ENCODE measurements around the gene TP53I13.

Gene TP53I13

DNA sequence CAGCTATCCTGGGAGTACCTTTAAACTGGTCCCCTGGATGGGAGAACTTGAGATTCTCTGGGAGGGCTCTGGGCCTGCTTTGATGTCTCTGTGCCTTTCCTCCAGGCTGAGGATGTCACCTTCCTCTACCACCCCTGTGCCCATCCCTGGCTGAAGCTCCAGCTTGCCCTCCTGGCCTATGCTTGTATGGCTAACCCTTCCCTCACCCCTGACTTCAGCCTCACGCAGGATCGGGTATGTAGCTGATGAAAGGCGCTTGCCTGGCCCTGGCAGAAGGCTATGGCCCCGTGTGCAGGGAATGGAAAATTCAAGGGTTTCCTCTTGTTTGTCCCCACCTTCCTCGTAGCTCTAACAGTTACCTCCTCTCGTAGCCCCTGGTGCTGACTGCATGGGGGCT lies 3.0 kb downstream of the TP53I13 start:
- Mint-ChIP-seq H3K4me1 (peaks cover 26% of the 10 kb centered on the region), H3K27ac (ENCODE audit: low read depth) (no peak overlapping the region), H3K36me3 (ENCODE audit: insufficient read depth) (peaks cover 20% of the 10 kb centered on the region), H3K27me3 (no peaks in the 10 kb centered on the region), H3K9me3 (no peaks in the 10 kb centered on the region), H3K4me3 (no peak overlapping the region)
- no peak for DNase-seq (ENCODE audit: low spot score in 2 of 2)
- no peak for ATAC-seq (replicated peaks; ENCODE audit: extremely low read depth, poor library complexity, severe bottlenecking)

DNA sequence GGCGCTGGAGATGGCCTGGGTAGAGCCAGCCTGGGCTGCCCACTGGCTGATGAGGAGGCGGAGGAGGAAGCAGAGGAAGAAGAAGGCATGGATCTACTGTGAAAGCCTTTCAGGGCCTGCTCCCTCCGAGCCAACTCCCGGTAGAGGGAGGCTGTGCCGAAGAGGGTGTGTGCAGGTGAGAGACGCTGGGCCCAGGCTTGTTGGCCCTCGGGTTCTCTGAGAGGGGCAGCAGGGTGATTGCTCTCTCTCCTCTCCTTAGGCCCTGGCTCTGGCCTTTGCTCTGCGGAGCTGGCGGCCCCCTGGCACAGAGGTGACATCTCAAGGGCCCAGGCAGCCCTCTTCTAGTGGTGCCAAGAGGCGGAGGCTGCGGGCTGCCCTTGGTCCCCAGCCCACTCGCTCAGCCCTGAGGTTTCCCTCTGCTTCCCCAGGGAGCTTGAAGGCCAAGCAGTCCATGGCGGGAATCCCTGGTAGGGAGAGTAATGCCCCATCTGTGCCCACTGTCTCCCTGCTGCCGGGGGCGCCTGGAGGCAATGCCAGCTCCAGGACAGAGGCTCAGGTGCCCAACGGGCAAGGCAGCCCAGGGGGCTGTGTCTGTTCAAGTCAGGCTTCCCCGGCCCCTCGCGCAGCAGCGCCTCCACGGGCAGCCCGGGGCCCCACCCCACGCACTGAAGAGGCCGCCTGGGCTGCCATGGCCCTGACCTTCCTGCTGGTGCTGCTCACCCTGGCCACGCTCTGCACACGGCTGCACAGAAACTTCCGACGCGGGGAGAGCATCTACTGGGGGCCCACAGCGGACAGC lies 3.6 kb downstream of the TP53I13 start:
- Mint-ChIP-seq H3K9me3 (no peaks in the 10 kb centered on the region), H3K4me1 (peaks cover 26% of the 10 kb centered on the region), H3K4me3 (no peak overlapping the region), H3K27me3 (no peaks in the 10 kb centered on the region), H3K27ac (ENCODE audit: low read depth) (no peak overlapping the region), H3K36me3 (ENCODE audit: insufficient read depth) (peaks cover 20% of the 10 kb centered on the region)
- DNase-seq (ENCODE audit: low spot score in 2 of 2) (no peak), ATAC-seq (replicated peaks; ENCODE audit: extremely low read depth, poor library complexity, severe bottlenecking) (no peak)

GRCh38 chr17:29572691-29573557 lies 4.4 kb downstream of the TP53I13 start:
- H3K27me3 Mint-ChIP-seq, result no peaks in the 10 kb centered on the region
- H3K36me3 Mint-ChIP-seq (ENCODE audit: insufficient read depth), result peaks cover 18% of the 10 kb centered on the region
- ATAC-seq (replicated peaks; ENCODE audit: extremely low read depth, poor library complexity, severe bottlenecking) (no peak), DNase-seq (ENCODE audit: low spot score in 2 of 2) (peak in 1 of 2 donors; percentile 45)
- H3K4me3 Mint-ChIP-seq, result no peak overlapping the region
- H3K4me1 Mint-ChIP-seq, result peaks cover 26% of the 10 kb centered on the region
- H3K9me3 Mint-ChIP-seq, result no peaks in the 10 kb centered on the region
- no peak overlapping the region for H3K27ac Mint-ChIP-seq (ENCODE audit: low read depth)

- no peak for DNase-seq (ENCODE audit: low spot score in 2 of 2)
- Mint-ChIP-seq H3K4me1 (peaks cover 22% of the 10 kb centered on the region), H3K36me3 (ENCODE audit: insufficient read depth) (peaks cover 14% of the 10 kb centered on the region), H3K27me3 (no peaks in the 10 kb centered on the region), H3K4me3 (no peak overlapping the region), H3K9me3 (no peaks in the 10 kb centered on the region), H3K27ac (ENCODE audit: low read depth) (peak overlapping the region; percentile 53)
- no peak for ATAC-seq (replicated peaks; ENCODE audit: extremely low read depth, poor library complexity, severe bottlenecking)
These were observed 5.0 kb downstream of the TP53I13 start for GRCh38 chr17:29573558-29573869.

- H3K27ac Mint-ChIP-seq (ENCODE audit: low read depth), result peak overlapping the region; percentile 53
- DNase-seq (ENCODE audit: low spot score in 2 of 2) (no peak), ATAC-seq (replicated peaks; ENCODE audit: extremely low read depth, poor library complexity, severe bottlenecking) (no peak)
- H3K36me3 Mint-ChIP-seq (ENCODE audit: insufficient read depth), result peaks cover 15% of the 10 kb centered on the region
- no peaks in the 10 kb centered on the region for H3K9me3 Mint-ChIP-seq
- peaks cover 19% of the 10 kb centered on the region for H3K4me1 Mint-ChIP-seq
- H3K4me3 Mint-ChIP-seq, result no peak overlapping the region
- no peaks in the 10 kb centered on the region for H3K27me3 Mint-ChIP-seq
These were observed 5.6 kb downstream of the TP53I13 start for GRCh38 chr17:29573871-29574731.

DNA sequence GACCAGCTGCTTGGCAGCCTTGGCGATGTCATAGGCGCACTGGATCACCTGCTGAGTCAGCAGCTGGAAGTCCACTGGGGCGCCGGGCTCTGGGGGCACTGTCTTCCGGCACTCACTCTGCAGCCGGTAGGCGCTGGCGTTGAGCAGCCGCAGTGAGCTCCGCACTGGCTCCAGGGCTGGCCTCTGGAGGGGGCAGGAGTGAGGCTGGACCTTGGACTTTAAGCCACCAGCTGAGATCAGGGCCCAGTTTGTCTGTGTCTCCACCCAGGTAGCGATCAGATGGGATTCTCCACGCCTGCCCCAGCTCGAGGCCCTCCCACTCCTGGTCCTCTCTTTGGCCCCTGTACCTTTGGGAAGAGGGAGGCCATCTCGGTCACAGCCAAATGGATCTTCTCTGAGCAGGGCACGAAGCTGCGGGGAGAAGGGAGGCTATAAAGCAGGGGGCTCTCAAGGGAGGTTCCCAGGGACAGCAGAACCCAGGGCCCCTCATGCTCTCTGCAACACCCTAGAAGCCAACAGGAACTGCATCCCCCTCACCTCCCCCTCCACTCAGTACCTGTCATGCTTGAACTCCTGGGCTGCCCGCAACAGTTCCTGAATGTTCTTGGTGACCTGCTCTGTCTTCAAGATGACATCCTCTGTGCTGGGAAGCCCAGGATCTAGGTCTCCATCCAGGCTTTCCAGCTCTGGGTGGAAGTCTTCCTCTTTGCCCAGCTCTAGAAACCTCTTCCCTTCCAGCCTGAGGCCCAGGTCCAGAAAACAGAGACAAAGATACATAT lies 6.4 kb downstream of the TP53I13 start:
- peaks cover 13% of the 10 kb centered on the region for H3K36me3 Mint-ChIP-seq (ENCODE audit: insufficient read depth)

DNA sequence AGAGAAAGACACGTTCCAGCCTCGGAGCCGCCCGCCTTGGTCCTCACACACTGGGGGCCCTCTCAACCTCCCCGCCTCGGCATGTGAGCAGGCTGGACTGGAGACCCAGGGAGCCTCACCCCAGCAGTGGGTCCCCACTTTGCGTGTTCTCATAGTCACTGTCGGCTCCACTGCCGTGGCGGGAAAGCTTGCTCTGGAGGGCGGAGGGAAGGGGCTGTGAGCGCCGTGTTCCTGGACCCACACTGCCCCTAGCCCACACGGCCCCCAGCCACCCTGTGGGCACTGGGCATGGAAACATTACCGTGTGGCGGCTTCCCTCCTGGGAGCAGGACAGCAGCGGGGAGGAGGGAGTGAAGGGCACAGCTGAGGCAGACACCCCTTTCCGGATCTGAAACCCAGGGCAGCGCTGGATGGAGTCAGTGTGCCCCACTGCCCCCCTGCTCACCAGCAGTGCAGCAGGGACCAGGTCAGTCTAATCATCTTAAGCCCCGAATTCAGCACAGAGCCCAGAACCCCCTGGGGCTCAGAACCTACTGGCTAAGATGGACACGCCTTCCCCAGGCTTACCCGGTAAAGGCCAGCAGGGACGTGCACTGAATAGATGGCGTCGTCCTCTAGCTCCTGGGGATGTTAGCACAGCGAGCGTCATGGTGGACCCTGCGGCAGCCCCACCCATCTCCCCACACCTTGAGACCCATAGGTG lies 7.2 kb downstream of the TP53I13 start:
- Mint-ChIP-seq H3K4me1 (peaks cover 20% of the 10 kb centered on the region), H3K27me3 (no peaks in the 10 kb centered on the region), H3K9me3 (no peaks in the 10 kb centered on the region), H3K4me3 (no peak overlapping the region), H3K27ac (ENCODE audit: low read depth) (no peak overlapping the region), H3K36me3 (ENCODE audit: insufficient read depth) (peaks cover 16% of the 10 kb centered on the region)
- ATAC-seq (replicated peaks; ENCODE audit: extremely low read depth, poor library complexity, severe bottlenecking) (no peak), DNase-seq (ENCODE audit: low spot score in 2 of 2) (no peak)

More for the DNA sequence above, 6.4 kb downstream of the TP53I13 start:
- ATAC-seq (replicated peaks; ENCODE audit: extremely low read depth, poor library complexity, severe bottlenecking), result no peak
- Mint-ChIP-seq H3K4me1 (peaks cover 16% of the 10 kb centered on the region), H3K9me3 (no peaks in the 10 kb centered on the region), H3K27me3 (no peaks in the 10 kb centered on the region), H3K4me3 (no peak overlapping the region), H3K27ac (ENCODE audit: low read depth) (no peak overlapping the region)
- no peak for DNase-seq (ENCODE audit: low spot score in 2 of 2)

DNA sequence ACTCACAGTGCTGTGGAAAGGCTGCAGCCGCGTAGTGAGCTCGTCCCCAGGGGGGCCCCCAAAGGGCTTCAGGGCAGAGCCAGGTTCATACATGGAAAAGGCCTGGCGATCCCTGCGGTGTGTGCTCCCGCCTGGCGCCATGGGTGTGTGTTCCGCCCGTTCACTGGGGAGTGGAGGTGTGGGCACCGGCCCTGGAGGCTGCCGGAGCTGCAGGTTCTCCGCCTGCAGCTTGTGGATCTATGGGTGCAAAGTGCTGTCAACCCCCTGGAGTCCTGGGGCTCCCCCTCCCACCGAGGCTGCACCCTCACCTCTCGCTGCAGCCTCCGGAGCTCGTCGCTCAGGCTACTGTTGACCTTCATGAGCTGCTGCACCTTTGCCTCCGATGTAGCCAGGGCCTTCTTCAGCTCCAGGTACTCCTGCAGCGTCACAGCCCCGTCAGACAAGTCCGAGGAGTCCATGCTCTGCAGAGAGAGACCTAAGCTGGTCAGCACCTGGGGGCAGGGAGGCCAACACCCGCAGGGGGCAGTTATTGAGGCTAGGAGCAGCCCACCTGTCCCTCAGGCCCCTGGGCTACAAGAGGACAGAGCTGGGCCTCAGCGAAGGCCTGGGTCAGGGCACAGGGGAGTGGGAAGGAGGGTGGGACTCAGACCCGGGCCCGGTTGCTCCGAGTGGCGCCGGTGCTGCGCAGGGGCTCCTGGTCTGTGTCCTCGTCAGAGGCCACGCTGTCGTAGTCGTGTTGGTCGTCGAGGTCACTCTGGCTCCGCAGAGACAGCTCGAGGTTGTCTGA lies 7.9 kb downstream of the TP53I13 start:
- no peak for DNase-seq (ENCODE audit: low spot score in 2 of 2)
- no peak for ATAC-seq (replicated peaks; ENCODE audit: extremely low read depth, poor library complexity, severe bottlenecking)
- H3K9me3 Mint-ChIP-seq, result no peaks in the 10 kb centered on the region
- H3K4me1 Mint-ChIP-seq, result peaks cover 15% of the 10 kb centered on the region
- no peaks in the 10 kb centered on the region for H3K27me3 Mint-ChIP-seq
- H3K4me3 Mint-ChIP-seq, result no peak overlapping the region
- peaks cover 16% of the 10 kb centered on the region for H3K36me3 Mint-ChIP-seq (ENCODE audit: insufficient read depth)
- H3K27ac Mint-ChIP-seq (ENCODE audit: low read depth), result no peak overlapping the region

DNA sequence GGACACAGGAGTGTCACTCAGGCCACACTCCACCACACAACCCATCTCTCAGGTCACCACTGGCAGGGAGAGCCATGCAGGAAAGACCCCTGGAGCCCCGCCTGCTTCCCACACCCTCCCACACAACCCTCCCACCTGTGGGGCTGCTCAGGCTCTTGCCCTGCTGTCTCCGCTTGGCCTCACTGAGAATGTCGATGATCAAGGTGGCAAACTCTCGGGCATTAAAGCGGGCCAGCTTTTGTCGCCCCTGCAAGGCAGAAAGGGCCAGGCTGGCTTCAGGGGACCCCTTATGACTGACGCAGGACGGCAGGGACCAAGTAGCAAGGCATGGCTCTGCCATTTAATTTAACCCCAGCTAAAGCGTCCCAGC lies 8.5 kb downstream of the TP53I13 start:
- Mint-ChIP-seq H3K4me3 (no peak overlapping the region), H3K9me3 (no peaks in the 10 kb centered on the region), H3K4me1 (peaks cover 15% of the 10 kb centered on the region), H3K27me3 (no peaks in the 10 kb centered on the region), H3K36me3 (ENCODE audit: insufficient read depth) (peaks cover 14% of the 10 kb centered on the region), H3K27ac (ENCODE audit: low read depth) (no peak overlapping the region)
- no peak for ATAC-seq (replicated peaks; ENCODE audit: extremely low read depth, poor library complexity, severe bottlenecking)
- no peak for DNase-seq (ENCODE audit: low spot score in 2 of 2)

DNA sequence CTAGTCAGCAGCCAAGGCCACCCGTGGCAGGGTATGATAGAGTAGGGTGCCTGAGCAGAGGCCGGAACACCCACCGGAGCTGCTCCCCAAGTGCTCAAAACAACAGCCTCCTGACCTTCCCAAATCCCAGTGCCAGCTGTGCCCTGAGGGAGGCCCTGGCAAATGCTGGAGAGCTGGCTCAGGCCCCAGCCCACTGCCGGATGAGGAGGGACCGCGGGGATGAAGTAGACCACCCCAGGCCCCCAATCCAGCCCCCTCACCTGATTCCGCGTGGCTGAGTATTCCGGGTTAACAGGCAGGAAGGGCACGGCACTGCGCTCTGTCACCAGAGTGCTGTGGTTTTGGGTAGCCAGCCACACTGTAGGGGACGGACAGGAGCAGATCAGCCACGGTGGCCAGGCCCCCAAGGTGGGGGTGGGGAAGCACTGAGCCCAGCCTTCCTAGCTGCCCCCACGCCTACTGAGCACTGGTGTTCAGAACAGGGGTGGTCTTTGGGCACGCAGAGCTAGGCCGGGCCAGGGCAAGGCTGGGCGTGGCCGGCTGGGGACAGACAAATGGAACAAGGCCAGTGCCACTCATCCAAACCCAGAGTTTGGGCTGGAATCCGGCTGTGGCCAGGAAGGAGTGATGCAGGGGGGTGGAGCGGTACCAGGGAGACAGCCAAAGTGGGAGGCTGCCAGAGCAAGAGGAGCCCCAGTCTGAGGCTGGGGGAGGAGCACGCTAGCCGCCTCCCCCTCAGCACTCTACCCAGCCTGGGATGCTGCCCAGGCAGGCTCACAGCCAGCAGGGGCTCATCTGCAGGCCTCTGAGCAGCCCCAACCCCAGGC lies 9.1 kb downstream of the TP53I13 start:
- Mint-ChIP-seq H3K4me1 (peaks cover 15% of the 10 kb centered on the region), H3K9me3 (no peaks in the 10 kb centered on the region), H3K4me3 (no peak overlapping the region), H3K27me3 (no peaks in the 10 kb centered on the region), H3K27ac (ENCODE audit: low read depth) (no peak overlapping the region), H3K36me3 (ENCODE audit: insufficient read depth) (peaks cover 15% of the 10 kb centered on the region)
- ATAC-seq (replicated peaks; ENCODE audit: extremely low read depth, poor library complexity, severe bottlenecking) (no peak), DNase-seq (ENCODE audit: low spot score in 2 of 2) (no peak)

Data from central memory CD8-positive, alpha-beta T cell (primary cell).